HEK293T (cell line): ENCODE results near the gene TCERG1L.

Source experiments
- CTCF ChIA-PET: fragments of 350-600 bp; formaldehyde crosslinking; extraction: SDS; loops from one replicate; lab custom pipeline; 2021; ENCODE audit warnings: antibody characterized with exemption, inconsistent platforms; lab: Yijun Ruan, JAX
- POLR2A ChIA-PET: fragments of 350-600 bp; formaldehyde crosslinking; extraction: SDS; loops from one replicate; lab custom pipeline; 2020; ENCODE audit warnings: antibody characterized with exemption, inconsistent platforms; lab: Yijun Ruan, JAX
- DNase-seq: peaks from one replicate; pipeline ENCODE4 v3.0.0; 2012; ENCODE audit warnings: mixed read lengths; ENCODE audit errors: extremely low spot score
- ARNT ChIP-seq: fragments of 450-650 bp; IDR thresholded peaks from 2 replicates; pipeline ENCODE4 v1.6.1; 2017; ENCODE audit warnings: mild to moderate bottlenecking
- BHLHE40 ChIP-seq: fragments of 450-650 bp; IDR thresholded peaks from 2 replicates; pipeline ENCODE4 v1.6.1; 2016; ENCODE audit warnings: mild to moderate bottlenecking, moderate library complexity, borderline replicate concordance
- CTBP1 ChIP-seq: fragments of 450-650 bp; IDR thresholded peaks from 2 replicates; pipeline ENCODE4 v1.6.1; 2016; ENCODE audit warnings: borderline replicate concordance
- ELF4 ChIP-seq: fragments of 450-650 bp; IDR thresholded peaks from 2 replicates; pipeline ENCODE4 v1.6.1; 2017; ENCODE audit warnings: antibody characterized with exemption
- FOXA1 ChIP-seq: fragments of 450-650 bp; IDR thresholded peaks from 2 replicates; pipeline ENCODE4 v1.6.1; 2016; ENCODE audit warnings: mild to moderate bottlenecking
- FOXK2 ChIP-seq: fragments of 450-650 bp; IDR thresholded peaks from 2 replicates; pipeline ENCODE4 v1.6.1; 2016; ENCODE audit warnings: mild to moderate bottlenecking
- FOXM1 ChIP-seq: fragments of 450-650 bp; IDR thresholded peaks from 2 replicates; pipeline ENCODE4 v1.6.1; 2017; ENCODE audit warnings: mild to moderate bottlenecking, borderline replicate concordance
- HDGF ChIP-seq: fragments of 450-650 bp; IDR thresholded peaks from 2 replicates; pipeline ENCODE4 v1.6.1; 2017; ENCODE audit warnings: antibody characterized with exemption, borderline replicate concordance
- L3MBTL2 ChIP-seq: fragments of 450-650 bp; conservative IDR thresholded peaks from 2 replicates; pipeline ENCODE4 v1.6.1; 2016; ENCODE audit warnings: mild to moderate bottlenecking
- LEF1 ChIP-seq: fragments of 450-650 bp; IDR thresholded peaks from 2 replicates; pipeline ENCODE4 v1.6.1; 2017; ENCODE audit warnings: mild to moderate bottlenecking, borderline replicate concordance
- NFRKB ChIP-seq: fragments of 450-650 bp; IDR thresholded peaks from 2 replicates; pipeline ENCODE4 v1.6.1; 2016; ENCODE audit warnings: mild to moderate bottlenecking, moderate library complexity
- PKNOX1 ChIP-seq: fragments of 450-650 bp; IDR thresholded peaks from 2 replicates; pipeline ENCODE4 v1.6.1; 2016
- SP1 ChIP-seq: fragments of 450-650 bp; IDR thresholded peaks from 2 replicates; pipeline ENCODE4 v1.6.1; 2017
- SUZ12 ChIP-seq: fragments of 450-650 bp; IDR thresholded peaks from 2 replicates; pipeline ENCODE4 v1.6.1; 2016; ENCODE audit warnings: mild to moderate bottlenecking
- TARDBP ChIP-seq: fragments of 450-650 bp; IDR thresholded peaks from 2 replicates; pipeline ENCODE4 v1.6.1; 2016
- ZNF384 ChIP-seq: fragments of 450-650 bp; IDR thresholded peaks from 2 replicates; pipeline ENCODE4 v1.6.1; 2016

Gene TCERG1L

GRCh38 chr10:131143425-131144165 is 167.9 kb downstream of the TCERG1L start:
- ChIA-PET POLR2A (no interaction called here), CTCF (no interaction called here)
- no peak for DNase-seq
- TF ChIP-seq ARNT (no peak), CTBP1 (no peak), FOXK2 (no peak), L3MBTL2 (no peak), FOXM1 (no peak), ELF4 (no peak), PKNOX1 (no peak), ZNF384 (no peak), TARDBP (no peak), SUZ12 (no peak), FOXA1 (no peak), BHLHE40 (no peak), SP1 (no peak), LEF1 (no peak), NFRKB (no peak), HDGF (no peak)

- ChIA-PET POLR2A (no interaction called here), CTCF (no interaction called here)
- TF ChIP-seq TARDBP (no peak), CTBP1 (no peak), L3MBTL2 (no peak), FOXA1 (no peak), HDGF (no peak), SUZ12 (no peak), PKNOX1 (no peak), ELF4 (no peak), LEF1 (no peak), NFRKB (no peak), FOXK2 (no peak), FOXM1 (no peak)
- no peak for DNase-seq
Observed at GRCh38 chr10:131142517-131143380, 168.8 kb downstream of the TCERG1L start.

- POLR2A ChIA-PET, result no interaction called here
- TF ChIP-seq FOXM1 (no peak), NFRKB (no peak), FOXA1 (no peak), TARDBP (no peak)
- CTCF ChIA-PET, result no interaction called here
- no peak for DNase-seq
Observed at GRCh38 chr10:131141645-131142516, 169.6 kb downstream of the TCERG1L start.

- CTCF ChIA-PET, result no interaction called here
Observed at GRCh38 chr10:131141207-131141606, 170.3 kb downstream of the TCERG1L start.

More at GRCh38 chr10:131141207-131141606, 170.3 kb downstream of the TCERG1L start:
- POLR2A ChIA-PET, result no interaction called here
- TF ChIP-seq ZNF384 (no peak), L3MBTL2 (no peak), FOXM1 (no peak), BHLHE40 (no peak), CTBP1 (no peak), SUZ12 (no peak), NFRKB (no peak), LEF1 (no peak), SP1 (no peak), HDGF (no peak), ARNT (no peak), PKNOX1 (no peak), TARDBP (no peak), FOXK2 (no peak), ELF4 (no peak), FOXA1 (no peak)
- DNase-seq, result no peak
